Measurements from ENCODE around the gene CGB8. TPM values are rescaled to one million over a fixed set of nuclear protein-coding genes. Genes with fewer than 3 reads are reported as not detected.

CGB8 gene
- total and polyA plus RNA-seq, 2 experiments from 2014 or later, result not detected

- no peak for TF ChIP-seq CTCF (conservative IDR thresholded peaks at IDR 0.05; ENCODE audit: low read depth in 2 of 2)
Measured at GRCh38 chr19:49022116-49022515, 26.8 kb downstream of the CGB8 start (continued).

GRCh38 chr19:49020931-49021895, 27.7 kb downstream of the CGB8 start:
- Histone ChIP-seq H2AFZ (peak overlapping the region; percentile 74; the same call in 1 of the 2 replicates), H3K4me3 (no peak overlapping the region), H3K79me2 (replicated peaks; ENCODE audit: insufficient read depth) (no peaks in the 10 kb centered on the region), H3F3A (replicated peaks; ENCODE audit: low read depth) (0 out of 2 replicates have a peak, but pooled peaks cover 3% of the 10 kb centered on the region), H3K4me1 (ENCODE audit: insufficient read depth) (peaks cover 19% of the 10 kb centered on the region; the same call in 1 of the 2 replicates), H4K20me1 (replicated peaks; ENCODE audit: insufficient read depth) (no peaks in the 10 kb centered on the region), H3K4me2 (peak overlapping the region; percentile 14; the same call in 1 of the 2 replicates), H3K36me3 (ENCODE audit: insufficient read depth) (no peaks in the 10 kb centered on the region), H3K27me3 (ENCODE audit: insufficient read depth) (peaks cover 35% of the 10 kb centered on the region), H3K9me2 (ENCODE audit: insufficient read depth) (no peaks in the 10 kb centered on the region), H3K27ac (ENCODE audit: low read depth) (no peak overlapping the region)
- Mint-ChIP-seq H3K4me3 (no peak overlapping the region; the same call in 2 of the 3 replicates), H3K27ac (no peak overlapping the region), H3K27me3 (ENCODE audit: insufficient read depth, low read depth, poor library complexity) (peaks cover 26% of the 10 kb centered on the region), H3K4me1 (peaks cover 22% of the 10 kb centered on the region), H3K9me3 (peaks cover 3% of the 10 kb centered on the region; the same call in 1 of the 3 replicates), H3K36me3 (ENCODE audit: low read depth) (no peaks in the 10 kb centered on the region)
- DNase-seq (ENCODE audit: low spot score), result no peak
- ATAC-seq, result peak; percentile 2; the same call in 1 of the 3 replicates
- TF ChIP-seq CTCF (conservative IDR thresholded peaks at IDR 0.05; ENCODE audit: low read depth in 2 of 2) (no peak), ZNF114 (CRISPR knock-in tag; IDR thresholded peaks at IDR 0.05) (no peak), CREB1 (CRISPR knock-in tag; IDR thresholded peaks at IDR 0.05; ENCODE audit: low read depth) (no peak), EZH2phosphoT487 (IDR thresholded peaks at IDR 0.05; ENCODE audit: unreplicated experiment) (no peak), ZNF462 (CRISPR knock-in tag; IDR thresholded peaks at IDR 0.05) (no peak), ETS1 (IDR thresholded peaks at IDR 0.05) (no peak), STAT1 (IDR thresholded peaks at IDR 0.05; ENCODE audit: unreplicated experiment) (no peak), JUNB (IDR thresholded peaks at IDR 0.05; ENCODE audit: unreplicated experiment) (no peak), EZH2 (IDR thresholded peaks at IDR 0.05; ENCODE audit: low read depth, unreplicated experiment) (no peak), ZNF331 (CRISPR knock-in tag; IDR thresholded peaks at IDR 0.05; ENCODE audit: low read depth) (no peak)
